GM21381 (cell line): ENCODE data around the gene SPOP.

Experiments used
- ATAC-seq: cut with Tn5 transposase; IDR thresholded peaks from one replicate; pipeline ENCODE4 v1.9.1; 2021; ENCODE audit warnings: mild to moderate bottlenecking, moderate library complexity; ENCODE audit not compliant: unreplicated experiment

SPOP gene

GRCh38 chr17:49588726-49589576 lies 88.9 kb downstream of the SPOP start:
- no peak for ATAC-seq

DNA sequence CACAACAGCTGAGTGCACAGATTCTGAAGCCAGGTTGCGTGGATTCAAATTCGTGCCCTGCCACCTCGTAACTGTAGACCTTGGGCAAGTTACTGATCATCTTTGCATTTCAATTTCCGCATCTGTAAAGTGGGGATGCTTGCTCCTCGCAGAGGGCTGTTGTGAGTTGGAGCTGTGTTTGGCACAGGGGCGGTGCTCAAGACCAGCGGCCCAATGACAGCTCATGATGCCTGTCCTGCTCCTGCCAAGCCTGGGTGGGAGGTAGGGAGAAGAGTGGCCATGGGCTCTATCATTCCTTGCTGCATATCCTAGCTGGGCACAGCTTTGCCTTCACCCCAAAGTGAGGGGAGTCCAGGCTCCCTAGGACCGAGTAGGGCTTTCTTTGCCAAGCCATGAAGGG lies 89.6 kb downstream of the SPOP start:
- no peak for ATAC-seq

- ATAC-seq: no peak
These were observed 90.4 kb downstream of the SPOP start for GRCh38 chr17:49587366-49588073.

GRCh38 chr17:49585422-49586027 lies 92.4 kb downstream of the SPOP start:
- ATAC-seq: no peak

DNA sequence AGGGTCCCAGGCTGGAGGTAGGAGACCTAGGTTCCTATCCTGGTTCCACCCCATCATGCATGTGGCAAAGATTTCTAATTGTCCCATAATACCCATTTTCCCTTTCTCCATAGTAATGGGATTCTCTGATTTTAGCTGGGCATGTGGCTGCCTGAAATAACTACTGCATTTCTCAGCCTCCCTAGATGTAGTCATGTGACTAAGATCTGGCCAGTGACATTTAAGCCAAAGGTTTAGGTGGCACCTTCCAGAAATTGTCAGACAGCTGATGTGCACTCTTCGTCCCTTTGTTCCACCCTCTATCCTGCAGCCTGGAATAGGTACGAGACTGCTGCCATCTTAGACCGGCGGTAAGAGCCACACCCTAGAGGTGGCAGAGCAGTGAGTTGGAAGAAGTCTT lies 94.0 kb downstream of the SPOP start:
- no peak for ATAC-seq

GRCh38 chr17:49583226-49583625 lies 94.7 kb downstream of the SPOP start:
- ATAC-seq: no peak

DNA sequence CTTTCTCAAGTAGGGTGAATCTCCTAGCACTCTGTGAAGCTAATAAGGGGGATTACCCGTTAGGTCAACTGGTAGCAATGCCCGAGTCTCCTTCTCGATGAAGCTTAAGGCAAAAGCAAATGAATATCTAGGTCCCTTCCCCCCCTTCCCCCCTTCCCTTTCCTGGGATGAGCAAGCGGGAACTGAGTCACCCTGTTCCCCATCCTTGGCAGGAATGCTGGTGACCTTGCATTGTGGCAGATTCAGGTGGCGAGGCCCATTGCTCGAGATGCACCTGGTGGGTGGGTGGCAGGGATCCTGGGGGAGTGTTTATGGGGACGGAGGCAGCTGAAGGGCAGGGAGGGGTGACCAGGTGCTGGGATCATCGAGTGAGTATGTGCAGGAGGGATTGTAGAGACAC lies 95.1 kb downstream of the SPOP start:
- no peak for ATAC-seq

DNA sequence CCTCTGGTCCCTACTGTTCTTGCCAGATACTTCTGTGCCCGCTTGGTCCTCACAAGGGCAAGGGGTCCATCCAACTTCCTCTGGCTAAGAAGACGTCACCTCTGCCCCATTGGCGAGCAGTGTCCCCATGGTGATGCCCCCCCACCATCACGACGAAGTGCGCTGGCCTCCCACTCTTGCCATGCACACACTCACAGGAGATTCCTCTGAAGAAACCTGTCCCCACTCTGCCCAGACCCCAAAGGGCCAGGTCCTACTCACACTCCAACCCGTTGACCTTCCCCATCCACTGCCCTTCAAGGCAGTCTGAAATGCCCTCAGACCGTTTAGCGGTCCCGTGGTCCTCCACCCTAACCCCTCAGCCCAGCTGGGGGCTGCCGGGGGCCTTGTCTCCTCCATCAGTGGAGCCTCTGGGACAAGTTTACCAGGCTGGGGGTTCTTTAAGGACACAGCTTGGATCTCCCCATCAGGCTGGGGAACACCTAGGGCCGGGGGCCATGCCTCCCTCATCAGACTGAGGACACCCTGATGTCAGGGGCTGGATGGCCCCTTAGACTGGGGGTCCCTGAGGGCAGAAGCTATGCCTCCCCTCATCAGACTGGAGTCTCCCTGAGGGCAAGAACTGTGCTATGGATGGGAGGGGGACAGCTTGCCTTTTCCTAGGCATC lies 95.7 kb downstream of the SPOP start:
- no peak for ATAC-seq

- no peak for ATAC-seq
These were observed 96.3 kb downstream of the SPOP start for GRCh38 chr17:49581648-49581998.

- no peak for ATAC-seq
These were observed 96.8 kb downstream of the SPOP start for GRCh38 chr17:49580981-49581647.

GRCh38 chr17:49580055-49580721 lies 97.7 kb downstream of the SPOP start:
- ATAC-seq: no peak

DNA sequence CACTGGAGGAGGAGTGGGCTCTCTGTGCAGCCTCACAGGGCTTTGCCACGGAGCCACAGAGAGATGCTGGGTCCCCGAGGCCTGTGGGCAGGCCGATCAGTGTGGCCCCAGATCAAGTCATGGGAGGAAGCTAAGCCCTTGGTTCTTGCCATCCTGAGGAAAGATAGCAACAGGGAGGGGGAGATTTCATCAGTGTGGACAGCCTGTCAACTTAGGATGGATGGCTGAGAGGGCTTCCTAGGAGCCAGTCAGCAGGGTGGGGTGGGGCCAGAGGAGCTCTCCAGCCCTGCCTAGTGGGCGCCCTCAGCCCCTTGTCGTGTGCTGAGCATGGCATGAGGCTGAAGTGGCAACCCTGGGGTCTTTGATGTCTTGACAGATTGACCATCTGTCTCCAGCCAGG lies 98.4 kb downstream of the SPOP start:
- no peak for ATAC-seq

DNA sequence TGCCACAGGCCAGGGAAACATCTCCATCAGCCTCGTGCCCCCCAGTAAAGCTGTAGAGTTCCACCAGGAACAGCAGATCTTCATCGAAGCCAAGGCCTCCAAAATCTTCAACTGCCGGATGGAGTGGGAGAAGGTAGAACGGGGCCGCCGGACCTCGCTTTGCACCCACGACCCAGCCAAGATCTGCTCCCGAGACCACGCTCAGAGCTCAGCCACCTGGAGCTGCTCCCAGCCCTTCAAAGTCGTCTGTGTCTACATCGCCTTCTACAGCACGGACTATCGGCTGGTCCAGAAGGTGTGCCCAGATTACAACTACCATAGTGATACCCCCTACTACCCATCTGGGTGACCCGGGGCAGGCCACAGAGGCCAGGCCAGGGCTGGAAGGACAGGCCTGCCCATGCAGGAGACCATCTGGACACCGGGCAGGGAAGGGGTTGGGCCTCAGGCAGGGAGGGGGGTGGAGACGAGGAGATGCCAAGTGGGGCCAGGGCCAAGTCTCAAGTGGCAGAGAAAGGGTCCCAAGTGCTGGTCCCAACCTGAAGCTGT lies 98.9 kb downstream of the SPOP start:
- no peak for ATAC-seq

GRCh38 chr17:49578414-49578813 lies 99.5 kb downstream of the SPOP start:
- no peak for ATAC-seq

DNA sequence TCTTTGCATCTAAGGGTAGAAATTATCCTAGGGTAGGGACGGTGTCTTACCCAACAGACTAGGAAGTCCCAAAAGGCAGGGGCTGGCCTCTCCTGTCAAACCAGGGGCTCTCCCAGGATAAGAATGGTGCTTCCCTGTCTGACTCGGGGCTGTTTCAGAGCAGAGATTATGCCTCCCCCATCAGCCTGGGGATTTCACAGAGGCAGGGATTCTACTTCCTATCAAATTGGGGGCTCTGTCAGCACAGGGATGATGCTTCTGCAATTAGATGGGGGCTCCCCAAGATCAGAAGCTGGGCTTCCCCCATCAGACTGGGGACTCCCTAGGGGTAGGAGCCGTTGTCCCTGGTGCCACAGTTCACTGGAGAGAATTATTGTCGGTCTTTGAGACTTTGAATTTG lies 99.9 kb downstream of the SPOP start:
- ATAC-seq: no peak

DNA sequence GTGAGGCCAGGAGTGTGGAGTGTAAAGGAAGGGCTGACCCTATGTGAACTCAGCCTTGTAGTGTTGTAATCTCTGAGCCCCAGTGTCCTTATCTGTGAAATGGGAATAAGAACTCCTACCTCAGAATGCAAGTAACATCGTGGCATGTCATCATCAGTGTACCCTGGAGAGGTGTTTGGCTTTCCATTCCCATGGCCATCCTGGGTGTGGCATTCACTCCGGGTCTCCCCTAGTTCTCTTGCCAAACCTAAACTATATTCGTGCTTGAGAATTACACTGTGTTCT lies 100.3 kb downstream of the SPOP start:
- no peak for ATAC-seq

GRCh38 chr17:49576917-49577649 lies 100.8 kb downstream of the SPOP start:
- no peak for ATAC-seq

DNA sequence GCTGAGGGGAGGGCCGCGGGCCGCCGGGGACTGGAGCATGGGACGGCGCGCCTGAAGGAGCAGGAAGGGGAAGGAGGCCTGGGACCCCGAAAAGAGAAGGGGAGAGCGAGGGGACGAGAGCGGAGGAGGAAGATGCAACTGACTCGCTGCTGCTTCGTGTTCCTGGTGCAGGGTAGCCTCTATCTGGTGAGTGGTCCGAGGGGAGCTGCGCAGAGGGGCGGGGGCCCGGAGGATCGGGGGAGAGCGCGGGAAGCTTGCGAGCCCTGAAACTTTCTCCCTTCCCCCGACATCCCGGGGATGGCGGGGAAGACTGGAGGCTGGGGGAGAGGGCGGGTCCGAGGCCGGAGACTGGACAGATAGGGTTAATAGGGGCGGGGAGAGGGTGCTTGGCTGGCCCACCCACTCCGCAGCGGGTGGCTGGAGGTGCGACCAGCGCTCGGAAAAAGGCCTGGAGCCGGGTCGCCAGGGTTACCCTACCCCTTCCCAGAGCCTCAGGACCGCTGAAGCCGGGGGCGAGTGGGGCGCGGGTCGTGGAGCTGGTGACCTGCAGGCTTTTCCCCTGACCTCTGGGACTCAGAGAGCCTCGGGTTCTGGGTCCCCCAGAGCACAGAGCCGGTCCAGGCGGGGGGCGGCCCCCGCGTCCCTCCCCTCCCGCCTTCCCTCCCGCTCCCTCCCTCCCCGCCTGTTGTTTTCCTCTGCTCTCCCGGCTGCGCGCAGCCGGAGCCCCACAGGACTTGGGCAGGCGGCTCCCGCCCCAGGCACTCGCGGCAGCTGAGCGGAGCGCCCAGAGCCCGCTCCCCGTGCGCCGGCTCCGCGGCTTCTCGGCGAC lies 101.6 kb downstream of the SPOP start:
- no peak for ATAC-seq

DNA sequence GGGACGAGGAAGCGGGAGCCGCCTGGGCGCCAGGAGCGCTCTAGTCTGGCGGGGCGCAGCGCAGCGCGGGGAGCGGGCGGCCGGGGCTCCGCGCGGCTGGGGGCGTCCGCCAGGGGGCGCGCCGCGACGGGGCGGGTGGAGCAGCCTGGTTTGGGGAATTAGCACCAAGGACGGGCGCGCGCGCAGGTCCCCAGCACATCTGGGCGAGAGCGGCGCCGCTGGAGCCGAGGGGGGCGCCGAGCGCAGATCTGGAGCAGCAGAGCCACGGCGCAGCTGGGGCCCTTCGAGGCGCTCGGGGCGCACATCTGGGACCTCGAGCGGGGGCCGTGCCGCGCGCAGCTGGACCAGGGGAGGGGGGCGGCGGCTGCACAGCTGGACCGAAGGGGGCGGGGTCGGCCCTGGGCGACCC lies 102.2 kb downstream of the SPOP start, which contains the start of gene NXPH3:
TSS of gene NXPH3 (plus strand) at position 193 of the 409 bp plus-strand sequence. CDS start 349 bp downstream, outside the sequence.
- ATAC-seq: no peak
